Esophagus muscularis mucosa (tissue), 4 donors: ENCODE data around the gene OR51M1. TPM values are rescaled to one million over a fixed set of nuclear protein-coding genes. Genes with fewer than 3 reads are reported as not detected.

ENCODE experiments used
- small RNA-seq, 3 donors: library from RNA; depleted of rRNA; stranded (forward); fragments of <200 nt; gene quantifications; one replicate each; pipeline ENCODE3, GENCODE V24; 2016
- total RNA-seq, 4 donors: library from RNA; depleted of rRNA; stranded (reverse); fragments of >200 nt; gene quantifications; one replicate each; pipeline versions ENCODE4 v1.1.0 to v1.2.1, GENCODE V29; 2016

Gene OR51M1
- total RNA-seq, 4 donors from 2014 or later: not detected

Small RNA genes lying within 50 kb of the gene (small RNA-seq; reads per million reads assigned to genes)
- 0 reads per million in 3 donors for gene AC104389.3

Other genes with a start within 250 kb of the OR51M1 start
- gene OR52A5, start 245.5 kb upstream of the OR51M1 start, total RNA-seq: not detected
- gene OR52A1, start 229.1 kb upstream of the OR51M1 start, total RNA-seq: not detected
- not detected for gene OR51V1, start 183.1 kb upstream of the OR51M1 start, total RNA-seq
- gene HBB, start 156.7 kb upstream of the OR51M1 start, total RNA-seq: 1,000 to 10,000 TPM in 1 of 4 donors, 100 to 1,000 TPM in 1, 10 to 100 TPM in 1, 1 to 10 TPM in 1; 6.6 to 2,785 (median 163) TPM
- 1 to 10 TPM in 1 of 4 donors, not detected in 3; 4.3 TPM for gene HBD, start 149.3 kb upstream of the OR51M1 start, total RNA-seq
- not detected for gene HBG1, start 134.0 kb upstream of the OR51M1 start, total RNA-seq
- not detected for gene HBG2, start 129.0 kb upstream of the OR51M1 start, total RNA-seq
- not detected for gene HBE1, start 113.9 kb upstream of the OR51M1 start, total RNA-seq
- gene OR51B4, start 81.9 kb upstream of the OR51M1 start, total RNA-seq: not detected
- not detected for gene OR51B2, start 59.5 kb upstream of the OR51M1 start, total RNA-seq
- gene OR51B5, start 40.3 kb upstream of the OR51M1 start, total RNA-seq: not detected
- gene OR51B6, start 32.3 kb upstream of the OR51M1 start, total RNA-seq: not detected
- gene OR51Q1, start 38.3 kb downstream of the OR51M1 start, total RNA-seq: not detected
- gene OR51I1, start 57.7 kb downstream of the OR51M1 start, total RNA-seq: not detected
- gene OR51I2, start 65.5 kb downstream of the OR51M1 start, total RNA-seq: not detected
- gene OR52D1, start 104.9 kb downstream of the OR51M1 start, total RNA-seq: not detected
- gene UBQLN3, start 126.1 kb downstream of the OR51M1 start, total RNA-seq: under 1 TPM in 1 of 4 donors, not detected in 3; 0.13 TPM
- under 1 TPM in 3 of 4 donors, not detected in 1; 0.19 to 0.46 (median 0.42) TPM for gene UBQLNL, start 132.9 kb downstream of the OR51M1 start, total RNA-seq
- gene OR52H1, start 164.7 kb downstream of the OR51M1 start, total RNA-seq: not detected
- gene OR52B6, start 197.1 kb downstream of the OR51M1 start, total RNA-seq: not detected
- 1 to 10 TPM; 1.8 to 3.4 (median 2.5) TPM for gene TRIM6, start 212.8 kb downstream of the OR51M1 start, total RNA-seq
- 1 to 10 TPM; 3.0 to 5.0 (median 3.9) TPM for gene TRIM34, start 241.2 kb downstream of the OR51M1 start, total RNA-seq